Naive thymus-derived CD8-positive, alpha-beta T cell (primary cell): ENCODE measurements around the gene PDCD1. TPM values are rescaled to one million over a fixed set of nuclear protein-coding genes. Genes with fewer than 3 reads are reported as not detected.
"Not testable (repeated sequence)": the region's sequence is repeated elsewhere in the genome, so short reads cannot be mapped to it uniquely, and the experiment has no call there.

Experiments used
- ATAC-seq, 2 donors: fragments of 150-1000 bp; cut with Tn5 transposase in 1 of 2; sonication (Bioruptor Pico), chemical (Tn5 transposase) in 1 of 2; 1 replicate in 1 of 2; 2 replicates in 1 of 2; pipeline ENCODE4 v1.10.0; 2021; ENCODE audit warnings: mild to moderate bottlenecking in 2 of 2, moderate library complexity in 2 of 2
- POLR2A ChIA-PET: fragments of 350-600 bp; sonication (Branson Sonifier 250); formaldehyde crosslinking; loops from one replicate; lab custom pipeline; 2021; ENCODE audit warnings: antibody characterized with exemption; lab: Charles Lee
- DNase-seq, 10 donors: peaks; one replicate each; pipeline versions ENCODE4 v3.0.0 to v3.0.0-alpha.2; 2020 to 2022
- H3K27ac Mint-ChIP-seq, 10 donors: one replicate each; pipeline ENCODE4 v1.8.0; 2020 to 2022; ENCODE audit warnings: mild to moderate bottlenecking in 10 of 10, mixed read lengths in 10 of 10, moderate library complexity in 4 of 10, inconsistent platforms in 1 of 10
- H3K27me3 Mint-ChIP-seq, 5 donors: one replicate each; pipeline ENCODE4 v1.8.0; 2021 to 2022; ENCODE audit warnings: mixed read lengths in 5 of 5
- H3K36me3 Mint-ChIP-seq, 3 donors: one replicate each; pipeline ENCODE4 v1.8.0; 2020 to 2022; ENCODE audit warnings: mixed read lengths in 3 of 3, mild to moderate bottlenecking in 2 of 3, inconsistent platforms in 1 of 3
- H3K4me1 Mint-ChIP-seq, 4 donors: one replicate each; pipeline ENCODE4 v1.8.0; 2021 to 2022; ENCODE audit warnings: mixed read lengths in 4 of 4
- H3K4me3 Mint-ChIP-seq, 10 donors: one replicate each; pipeline ENCODE4 v1.8.0; 2020 to 2022; ENCODE audit warnings: mild to moderate bottlenecking in 10 of 10, mixed read lengths in 10 of 10, moderate library complexity in 6 of 10, inconsistent platforms in 1 of 10
- H3K9me3 Mint-ChIP-seq, 9 donors: one replicate each; pipeline ENCODE4 v1.8.0; 2020 to 2022; ENCODE audit warnings: mixed read lengths in 9 of 9, mild to moderate bottlenecking in 3 of 9, inconsistent platforms in 1 of 9, moderate library complexity in 1 of 9
- polyA plus RNA-seq, 3 donors: library from polyadenylated mRNA; unstranded; fragments of 300-500 nt; fragmentation: Illumina TruSeq; gene quantifications; one replicate each; pipeline ENCODE4 v1.2.3, GENCODE V29; 2021
- total RNA-seq, 8 experiments: library from RNA in 2 of 8; stranded (reverse) in 2 of 8; gene quantifications; one replicate each; pipeline ENCODE4 v1.2.3 and lab custom pipeline; 2021 to 2026

PDCD1 gene
- total and polyA plus RNA-seq, 5 experiments from 2014 or later, result 0.15 to 6.0 (median 0.47) TPM

- H3K27me3 Mint-ChIP-seq, result peaks cover 3 to 25% (median 4%) of the 10 kb centered on the region in 5 donors
- ATAC-seq, result no peak
- POLR2A ChIA-PET, result no interaction called here
- DNase-seq, result no peak
- H3K4me1 Mint-ChIP-seq, result peaks cover 4 to 9% (median 7%) of the 10 kb centered on the region in 4 donors
- no peaks in the 10 kb centered on the region for H3K9me3 Mint-ChIP-seq
- H3K36me3 Mint-ChIP-seq, result no peaks in the 10 kb centered on the region
- peak overlapping the region in 1 of 10 donors; percentile 38 for H3K4me3 Mint-ChIP-seq
- H3K27ac Mint-ChIP-seq, result peak overlapping the region in 1 of 10 donors; percentile 14
Observed at GRCh38 chr2:241808051-241808720, 50.5 kb downstream of the PDCD1 start.

- H3K9me3 Mint-ChIP-seq, H3K36me3 Mint-ChIP-seq, DNase-seq, POLR2A ChIA-PET, H3K27ac Mint-ChIP-seq, ATAC-seq, H3K4me3 Mint-ChIP-seq: not testable (repeated sequence)
- Mint-ChIP-seq H3K4me1 (peaks cover 4 to 11% (median 8%) of the 10 kb centered on the region in 4 donors), H3K27me3 (peaks cover 3 to 25% (median 4%) of the 10 kb centered on the region in 5 donors)
Observed at GRCh38 chr2:241806217-241806616, 52.5 kb downstream of the PDCD1 start.

DNA sequence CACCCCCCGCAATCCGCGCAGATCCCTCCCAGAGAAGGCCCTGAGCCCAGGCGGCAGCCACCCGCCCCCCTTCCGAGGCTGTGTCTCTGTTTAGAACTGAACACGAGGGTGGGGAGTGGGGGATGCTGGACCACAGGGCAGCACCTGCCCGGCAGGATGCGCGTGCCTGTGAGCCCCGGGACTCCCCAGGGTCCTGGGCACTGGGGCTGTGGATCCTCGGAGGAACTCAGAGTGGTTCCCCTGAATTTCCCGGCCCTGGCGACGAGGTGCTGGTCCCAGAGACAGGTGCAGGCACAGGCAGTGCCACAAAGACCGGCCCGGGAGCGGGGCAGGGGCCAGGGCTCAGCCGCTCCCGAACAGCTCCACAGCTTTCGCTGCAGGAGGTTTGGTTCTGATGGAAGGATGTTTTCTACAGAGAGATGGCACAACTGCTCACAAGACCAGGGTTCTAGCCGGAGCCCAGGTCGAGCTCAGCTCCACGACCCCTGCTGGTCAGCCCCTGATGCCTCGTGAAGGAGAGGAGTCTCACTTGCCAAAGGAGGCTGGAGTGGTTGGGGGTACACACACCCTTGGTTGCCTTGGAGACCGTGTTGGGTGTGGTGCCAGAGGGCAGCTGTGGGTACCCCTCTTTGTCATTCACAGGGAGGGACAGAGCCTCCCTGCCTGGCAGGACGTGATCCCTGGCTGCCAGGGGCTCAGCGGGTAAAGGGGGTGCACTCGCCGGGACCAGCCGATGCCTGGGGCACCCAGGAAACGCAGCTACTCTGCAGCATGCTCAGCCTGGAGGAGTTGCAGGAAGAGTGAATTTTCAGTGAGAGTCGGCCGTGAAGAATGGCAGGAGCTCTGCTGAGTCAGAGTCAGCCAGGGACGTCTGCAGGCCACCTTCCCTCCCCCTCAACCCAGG lies 54.1 kb downstream of the PDCD1 start:
- POLR2A ChIA-PET, result no interaction called here
- H3K4me1 Mint-ChIP-seq, result peaks cover 4 to 11% (median 8%) of the 10 kb centered on the region in 4 donors
- H3K36me3 Mint-ChIP-seq, result no peaks in the 10 kb centered on the region
- H3K9me3 Mint-ChIP-seq, result no peaks in the 10 kb centered on the region
- peak overlapping the region in 3 of 10 donors; percentile 10 to 44 (median 15) for H3K27ac Mint-ChIP-seq
- H3K27me3 Mint-ChIP-seq, result peaks cover 3 to 23% (median 4%) of the 10 kb centered on the region in 5 donors
- peak overlapping the region in 9 of 10 donors; percentile 32 to 75 (median 65) for H3K4me3 Mint-ChIP-seq
- DNase-seq (peak in 3 of 10 donors; percentile 22 to 60 (median 22)), ATAC-seq (peak; percentile 44 to 51)

DNA sequence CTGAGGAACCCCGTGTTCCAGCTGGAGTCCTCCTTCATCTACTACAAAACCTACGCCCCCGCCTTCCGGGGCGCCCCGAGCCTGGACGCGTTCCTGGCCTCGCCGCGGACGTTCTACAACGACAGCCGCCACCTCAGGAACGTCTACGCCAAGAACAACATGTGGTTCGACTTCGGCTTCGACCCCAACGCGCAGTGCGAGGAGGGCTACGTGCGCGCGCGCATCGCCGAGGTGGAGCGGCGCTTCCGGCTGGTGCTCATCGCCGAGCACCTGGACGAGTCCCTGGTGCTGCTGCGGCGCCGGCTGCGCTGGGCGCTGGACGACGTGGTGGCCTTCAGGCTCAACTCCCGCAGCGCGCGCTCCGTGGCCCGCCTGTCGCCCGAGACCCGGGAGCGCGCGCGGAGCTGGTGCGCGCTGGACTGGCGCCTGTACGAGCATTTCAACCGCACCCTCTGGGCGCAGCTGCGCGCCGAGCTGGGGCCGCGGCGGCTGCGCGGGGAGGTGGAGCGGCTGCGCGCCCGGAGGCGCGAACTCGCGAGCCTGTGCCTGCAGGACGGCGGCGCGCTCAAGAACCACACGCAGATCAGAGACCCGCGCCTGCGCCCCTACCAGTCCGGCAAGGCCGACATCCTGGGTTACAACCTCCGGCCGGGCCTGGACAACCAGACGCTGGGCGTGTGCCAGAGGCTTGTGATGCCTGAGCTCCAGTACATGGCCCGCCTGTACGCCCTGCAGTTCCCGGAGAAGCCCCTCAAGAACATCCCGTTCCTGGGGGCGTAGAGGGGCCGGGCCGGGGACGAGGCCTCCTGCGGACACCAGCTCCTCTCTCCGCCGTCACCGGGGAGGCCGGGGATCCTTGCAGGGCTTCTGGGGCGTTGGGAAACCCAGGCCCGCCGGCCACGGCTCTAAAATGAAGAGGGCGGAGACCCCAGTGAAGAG lies 55.0 kb downstream of the PDCD1 start:
- DNase-seq, result peak in 6 of 10 donors; percentile 14 to 62 (median 38)
- H3K36me3 Mint-ChIP-seq, result no peaks in the 10 kb centered on the region
- peaks cover 4 to 11% (median 8%) of the 10 kb centered on the region in 4 donors for H3K4me1 Mint-ChIP-seq
- no peaks in the 10 kb centered on the region for H3K9me3 Mint-ChIP-seq
- H3K27ac Mint-ChIP-seq, result peak overlapping the region in 3 of 10 donors; percentile 55 to 82 (median 70)
- peak; percentile 70 to 71 for ATAC-seq
- peak overlapping the region; percentile 50 to 75 (median 62) for H3K4me3 Mint-ChIP-seq
- POLR2A ChIA-PET, result no interaction called here
- peaks cover 3 to 13% (median 4%) of the 10 kb centered on the region in 5 donors for H3K27me3 Mint-ChIP-seq

DNA sequence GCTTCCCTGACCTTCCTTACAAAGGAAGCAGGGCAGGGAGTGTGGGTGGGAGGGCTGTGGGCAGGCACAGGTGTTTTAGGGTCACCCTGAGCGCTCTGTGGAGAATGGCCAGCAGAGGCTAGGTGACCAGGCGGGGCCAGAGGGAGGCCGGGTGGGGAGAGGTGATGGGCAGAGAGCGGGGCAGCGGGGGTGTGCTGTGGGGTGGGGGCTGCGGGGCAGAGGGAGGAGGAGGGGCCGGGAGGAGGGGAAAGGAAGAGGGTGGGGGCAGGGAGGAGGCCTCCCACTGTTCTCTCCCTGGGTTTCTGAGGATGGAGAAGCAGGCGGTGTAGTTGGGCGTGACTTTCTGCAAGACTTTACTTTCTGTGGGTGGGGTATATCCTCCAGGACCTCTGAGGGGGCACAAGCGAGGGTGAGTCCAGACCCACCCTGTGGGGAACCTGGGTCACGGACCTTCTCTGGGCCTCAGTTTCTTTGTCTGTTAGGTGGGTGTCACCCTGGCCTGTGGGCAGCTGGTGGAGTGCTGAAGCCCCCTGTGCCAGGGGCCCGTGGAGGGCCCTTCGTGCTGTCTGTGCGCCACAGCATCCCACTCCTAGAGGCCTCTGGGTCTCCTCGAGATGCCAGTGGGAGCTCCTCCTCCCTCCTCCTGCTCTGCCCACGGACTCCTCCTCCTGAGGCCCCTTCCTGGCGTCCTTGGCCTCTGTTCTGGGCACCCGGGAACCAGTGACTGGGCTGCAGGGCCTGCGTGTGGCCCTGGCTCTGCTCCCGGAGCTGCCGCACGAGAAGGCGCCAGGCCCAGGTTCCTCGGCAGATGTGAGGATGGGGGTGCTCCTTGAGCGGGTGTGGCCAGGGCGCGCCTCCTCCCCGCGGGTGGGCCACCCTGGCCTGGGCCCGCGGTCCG lies 56.0 kb downstream of the PDCD1 start:
- POLR2A ChIA-PET, result no interaction called here
- H3K36me3 Mint-ChIP-seq, result no peaks in the 10 kb centered on the region
- H3K27me3 Mint-ChIP-seq, result peaks cover 0 to 9% (median 3%) of the 10 kb centered on the region in 5 donors
- H3K27ac Mint-ChIP-seq, result no peak overlapping the region
- no peaks in the 10 kb centered on the region for H3K9me3 Mint-ChIP-seq
- H3K4me3 Mint-ChIP-seq, result peak overlapping the region in 2 of 10 donors; percentile 14 to 69
- DNase-seq (no peak), ATAC-seq (no peak)
- H3K4me1 Mint-ChIP-seq, result peaks cover 4 to 11% (median 8%) of the 10 kb centered on the region in 4 donors

GRCh38 chr2:241801611-241802420 lies 56.9 kb downstream of the PDCD1 start:
- H3K4me3 Mint-ChIP-seq, result peak overlapping the region in 2 of 10 donors; percentile 18 to 69

DNA sequence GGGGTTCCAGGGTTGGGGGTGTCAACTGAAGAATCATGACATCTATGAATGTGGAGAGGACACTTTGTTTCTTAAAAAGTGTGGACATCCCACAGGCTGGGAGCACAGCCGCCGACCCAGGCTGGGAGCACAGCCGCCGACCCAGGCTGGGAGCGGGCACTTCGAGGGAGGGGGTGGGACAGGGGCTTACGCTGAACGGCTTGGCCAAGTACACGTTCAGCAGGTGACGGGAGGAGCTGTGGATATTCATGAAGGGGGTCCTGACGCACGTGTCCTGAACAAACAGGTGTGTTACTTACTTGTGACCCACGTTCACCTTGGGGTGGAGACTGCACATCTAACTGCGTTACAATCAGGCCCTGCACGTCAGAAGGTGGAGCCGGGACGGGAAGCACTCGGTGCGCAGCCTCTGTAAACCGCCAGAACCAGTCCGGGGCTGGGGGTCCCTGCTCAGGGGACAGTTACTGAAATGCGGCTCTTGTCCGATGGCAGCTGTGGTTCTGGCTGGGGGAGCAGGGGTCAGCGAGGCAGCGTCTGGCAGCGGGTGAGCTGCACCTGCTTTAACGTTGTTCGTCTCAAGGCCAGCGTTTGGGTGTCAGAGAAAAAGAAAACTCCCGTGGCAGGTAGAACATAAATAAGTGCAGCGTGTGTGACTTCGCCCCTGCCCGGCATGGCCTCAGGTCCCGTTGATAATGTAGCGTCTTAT lies 58.3 kb downstream of the PDCD1 start:
- peaks cover 4 to 11% (median 8%) of the 10 kb centered on the region in 4 donors for H3K4me1 Mint-ChIP-seq
- DNase-seq, H3K36me3 Mint-ChIP-seq, H3K9me3 Mint-ChIP-seq, POLR2A ChIA-PET, H3K4me3 Mint-ChIP-seq, H3K27ac Mint-ChIP-seq, H3K27me3 Mint-ChIP-seq, ATAC-seq: not testable (repeated sequence)

More at GRCh38 chr2:241801611-241802420, 56.9 kb downstream of the PDCD1 start:
- Mint-ChIP-seq H3K4me1 (peaks cover 4 to 11% (median 8%) of the 10 kb centered on the region in 4 donors), H3K36me3 (no peaks in the 10 kb centered on the region), H3K27me3 (peaks cover 0 to 9% (median 3%) of the 10 kb centered on the region in 5 donors), H3K27ac (no peak overlapping the region), H3K9me3 (no peaks in the 10 kb centered on the region)
- DNase-seq, result no peak
- POLR2A ChIA-PET, result no interaction called here
- ATAC-seq, result no peak

Other genes starting within 250 kb of the PDCD1 start
- 10 to 100 TPM; 28.4 to 31.8 TPM for gene THAP4, start 221.7 kb downstream of the PDCD1 start, total RNA-seq
- gene THAP4, start 221.7 kb downstream of the PDCD1 start, polyA plus RNA-seq, result 10 to 100 TPM; 29.6 to 58.4 (median 38.9) TPM
- gene ATG4B, start 221.2 kb downstream of the PDCD1 start, total RNA-seq, result 100 to 1,000 TPM; 103 to 104 TPM
- 10 to 100 TPM; 45.8 to 60.1 (median 46.5) TPM for gene ATG4B, start 221.2 kb downstream of the PDCD1 start, polyA plus RNA-seq
- 10 to 100 TPM; 19.8 to 21.2 TPM for gene DTYMK, start 172.1 kb downstream of the PDCD1 start, total RNA-seq
- gene DTYMK, start 172.1 kb downstream of the PDCD1 start, polyA plus RNA-seq, result 10 to 100 TPM; 36.3 to 40.7 (median 38.6) TPM
- gene ING5, start 156.9 kb downstream of the PDCD1 start, total RNA-seq, result 10 to 100 TPM; 73.1 to 80.8 TPM
- gene ING5, start 156.9 kb downstream of the PDCD1 start, polyA plus RNA-seq, result 10 to 100 TPM; 16.4 to 23.5 (median 17.4) TPM
- 10 to 100 TPM; 47.6 to 51.6 TPM for gene D2HGDH, start 124.3 kb downstream of the PDCD1 start, total RNA-seq
- 1 to 10 TPM; 1.5 to 6.8 (median 2.7) TPM for gene D2HGDH, start 124.3 kb downstream of the PDCD1 start, polyA plus RNA-seq
- not detected for gene GAL3ST2, start 82.1 kb downstream of the PDCD1 start, total RNA-seq
- gene GAL3ST2, start 82.1 kb downstream of the PDCD1 start, polyA plus RNA-seq, result not detected
- gene NEU4, start 49.7 kb downstream of the PDCD1 start, total RNA-seq, result not detected
- not detected for gene NEU4, start 49.7 kb downstream of the PDCD1 start, polyA plus RNA-seq
- gene RTP5, start 10.8 kb upstream of the PDCD1 start, total RNA-seq, result not detected
- not detected for gene RTP5, start 10.8 kb upstream of the PDCD1 start, polyA plus RNA-seq